Aorta (tissue), 5 donors: ENCODE data around the gene TNFRSF13B. TPM values are rescaled to one million over a fixed set of nuclear protein-coding genes. Genes with fewer than 3 reads are reported as not detected.
A peak's percentile ranks its signal among the peaks of the same experiment; 100 is the strongest.

ENCODE experiments used
- ATAC-seq: fragments of 200-7000 bp; cut with Tn5 transposase; one replicate; pipeline ENCODE4 v1.9.1; 2022; ENCODE audit warnings: moderate library complexity; ENCODE audit not compliant: low FRiP score
- DNase-seq, 2 donors: peaks; one replicate each; pipeline ENCODE4 v3.0.0-alpha.2; 2020
- H3K27ac ChIP-seq, 2 donors: one replicate each; pipeline ENCODE4 v1.5.1; 2013; ENCODE audit warnings: low read length in 2 of 2, mild to moderate bottlenecking in 2 of 2, moderate library complexity in 2 of 2, control low read depth in 1 of 2, inconsistent platforms in 1 of 2, low read depth in 1 of 2
- H3K27me3 ChIP-seq, 2 donors: one replicate each; pipeline ENCODE4 v1.6.1; 2013; ENCODE audit warnings: control low read depth in 1 of 2, low read length in 1 of 2, mild to moderate bottlenecking in 1 of 2, moderate library complexity in 1 of 2; ENCODE audit not compliant: insufficient read depth in 2 of 2, control insufficient read depth in 1 of 2
- H3K36me3 ChIP-seq, 2 donors: one replicate each; pipeline ENCODE4 v1.6.1; 2013; ENCODE audit warnings: control low read depth in 1 of 2, low read length in 1 of 2, mild to moderate bottlenecking in 1 of 2; ENCODE audit not compliant: insufficient read depth in 2 of 2, control insufficient read depth in 1 of 2
- H3K4me1 ChIP-seq, 2 donors: one replicate each; pipeline ENCODE4 v1.6.1; 2013; ENCODE audit warnings: low read length in 2 of 2, control low read depth in 1 of 2, mild to moderate bottlenecking in 1 of 2, moderate library complexity in 1 of 2; ENCODE audit not compliant: insufficient read depth in 2 of 2, control insufficient read depth in 1 of 2
- H3K4me3 ChIP-seq, 2 donors: one replicate each; pipeline ENCODE4 v1.5.1; 2013; ENCODE audit warnings: low read length in 2 of 2, control low read depth in 1 of 2, mild to moderate bottlenecking in 1 of 2
- H3K9me3 ChIP-seq: one replicate; pipeline ENCODE4 v1.6.1; 2013; ENCODE audit warnings: mild to moderate bottlenecking, low read length; ENCODE audit not compliant: control insufficient read depth
- WGBS, 2 donors: extraction: QIAGEN DNeasy Blood & Tissue Kit; methylation state at CpG; one replicate each; pipeline ENCODE4 v1.1.7; 2013; 5-methylcytosine and 5-hydroxymethylcytosine counted together
- intact Hi-C, 2 donors: fragments of 100-400 bp; cut with DNase I; formaldehyde crosslinking; loops; one replicate each; pipeline versions ENCODE4 v1.14.2 to v1.15.0; 2022
- polyA plus RNA-seq, 2 donors: library from polyadenylated mRNA; stranded (reverse); fragments of 200-250 nt; gene quantifications; one replicate each; pipeline ENCODE4 v1.2.3, GENCODE V29; 2013
- total RNA-seq, 2 donors: library from RNA; stranded (reverse); fragmentation: NEBNext Ultra II Directional; extraction: Animal tissue kit (Norgen Biotek cat#: 25700); gene quantifications; one replicate each; pipeline ENCODE4 v1.2.1, GENCODE V29; 2021
- donor health status: healthy with polysubstance abuse.
- donor health status: Bipolar disorder and iron deficiency.
- donor health status: DM: no; HTN: no; CAD: no.
- donor health status: DM: no; HTN: no; CAD: no.
- donor health status: DM: yes; HTN: yes; CAD: no.

Gene TNFRSF13B
- total and polyA plus RNA-seq, 4 donors = not detected

- Histone ChIP-seq H3K36me3 (no peaks in the 10 kb centered on the region), H3K27ac (no peak overlapping the region), H3K4me3 (no peak overlapping the region), H3K9me3 (peaks cover 5% of the 10 kb centered on the region), H3K4me1 (no peaks in the 10 kb centered on the region), H3K27me3 (no peaks in the 10 kb centered on the region)
- peak in 1 of 2 donors; percentile 21 for DNase-seq
- intact Hi-C loops = no loop called here
- WGBS, 2 donors = 84 to 87% methylated on average over 16 of the region's 16 CpGs
- no peak for ATAC-seq
Measured at GRCh38 chr17:16943541-16944333, 28.2 kb downstream of the TNFRSF13B start.

GRCh38 chr17:16943032-16943352, 28.9 kb downstream of the TNFRSF13B start:
- ATAC-seq = no peak
- intact Hi-C loops = no loop called here
- 91 to 94% methylated on average over 3 of the region's 3 CpGs for WGBS, 2 donors
- H3K4me3 ChIP-seq = no peak overlapping the region
- H3K4me1 ChIP-seq = no peaks in the 10 kb centered on the region
- no peaks in the 10 kb centered on the region for H3K9me3 ChIP-seq
- H3K27me3 ChIP-seq = no peaks in the 10 kb centered on the region
- no peak overlapping the region for H3K27ac ChIP-seq
- DNase-seq = peak in 1 of 2 donors; percentile 7
- H3K36me3 ChIP-seq = no peaks in the 10 kb centered on the region

- Histone ChIP-seq H3K36me3 (no peaks in the 10 kb centered on the region), H3K4me1 (no peaks in the 10 kb centered on the region), H3K9me3 (no peaks in the 10 kb centered on the region), H3K27ac (no peak overlapping the region), H3K4me3 (no peak overlapping the region), H3K27me3 (no peaks in the 10 kb centered on the region)
- intact Hi-C loops = no loop called here
- ATAC-seq (no peak), DNase-seq (peak; percentile 13 to 62)
- 94 to 95% methylated on average over 21 of the region's 21 CpGs for WGBS, 2 donors
Measured at GRCh38 chr17:16942141-16943031, 29.5 kb downstream of the TNFRSF13B start.

- Histone ChIP-seq H3K4me1 (no peaks in the 10 kb centered on the region), H3K27me3 (no peaks in the 10 kb centered on the region), H3K27ac (no peak overlapping the region), H3K9me3 (no peaks in the 10 kb centered on the region), H3K36me3 (no peaks in the 10 kb centered on the region), H3K4me3 (no peak overlapping the region)
- ATAC-seq (no peak), DNase-seq (peak in 1 of 2 donors; percentile 26)
- intact Hi-C loops = no loop called here
- WGBS, 2 donors = 81 to 83% methylated on average over 15 of the region's 15 CpGs
Measured at GRCh38 chr17:16941072-16942036, 30.6 kb downstream of the TNFRSF13B start.

- Histone ChIP-seq H3K4me3 (no peak overlapping the region), H3K27me3 (no peaks in the 10 kb centered on the region), H3K9me3 (no peaks in the 10 kb centered on the region), H3K4me1 (no peaks in the 10 kb centered on the region), H3K27ac (no peak overlapping the region), H3K36me3 (no peaks in the 10 kb centered on the region)
- WGBS, 2 donors = 82 to 89% methylated on average over 17 to 18 of the region's 18 CpGs
- intact Hi-C loops = no loop called here
- ATAC-seq = no peak
- peak; percentile 26 to 74 for DNase-seq
Measured at GRCh38 chr17:16940116-16940881, 31.6 kb downstream of the TNFRSF13B start.

- Histone ChIP-seq H3K4me1 (no peaks in the 10 kb centered on the region), H3K9me3 (no peaks in the 10 kb centered on the region), H3K27ac (no peak overlapping the region), H3K36me3 (no peaks in the 10 kb centered on the region), H3K4me3 (no peak overlapping the region), H3K27me3 (no peaks in the 10 kb centered on the region)
- peak; percentile 31 to 55 for DNase-seq
- intact Hi-C loops = no loop called here
- no peak for ATAC-seq
- WGBS, 2 donors = 82 to 86% methylated on average over 20 to 21 of the region's 21 CpGs
Measured at GRCh38 chr17:16939606-16940115, 32.3 kb downstream of the TNFRSF13B start.

- 33 to 36% methylated on average over 1 of the region's 1 CpG for whole genome bisulfite sequencing, 2 donors
Measured at GRCh38 chr17:16939208-16939576, 32.7 kb downstream of the TNFRSF13B start.

More at GRCh38 chr17:16939208-16939576, 32.7 kb downstream of the TNFRSF13B start:
- DNase-seq = no peak
- Histone ChIP-seq H3K4me3 (no peak overlapping the region), H3K36me3 (no peaks in the 10 kb centered on the region), H3K4me1 (no peaks in the 10 kb centered on the region), H3K9me3 (no peaks in the 10 kb centered on the region), H3K27me3 (no peaks in the 10 kb centered on the region), H3K27ac (no peak overlapping the region)
- intact Hi-C loops = no loop called here
- no peak for ATAC-seq
